Measurements from ENCODE around the gene FRAS1.
"Not testable (repeated sequence)": the region's sequence is repeated elsewhere in the genome, so short reads cannot be mapped to it uniquely, and the experiment has no call there.

The FRAS1 gene

GRCh38 chr4:78207541-78207940 is 150.4 kb downstream of the FRAS1 start:
- Histone ChIP-seq H3K4me2 (ENCODE audit: low read length) (no peak overlapping the region), H3K27me3 (ENCODE audit: control insufficient read depth, insufficient read depth, low read length) (peaks cover 8% of the 10 kb centered on the region), H3K36me3 (ENCODE audit: insufficient read depth, low read length) (no peaks in the 10 kb centered on the region), H3K9ac (ENCODE audit: low read depth, low read length) (no peak overlapping the region), H3K4me1 (ENCODE audit: control insufficient read depth, insufficient read depth, low read length) (no peaks in the 10 kb centered on the region), H3K9me3 (replicated peaks; ENCODE audit: low read length) (no peaks in the 10 kb centered on the region), H3K4me3 (ENCODE audit: low read length) (no peak overlapping the region)

GRCh38 chr4:78207951-78208350 is 150.8 kb downstream of the FRAS1 start:
- H3K36me3 ChIP-seq (ENCODE audit: insufficient read depth, low read length), result no peaks in the 10 kb centered on the region
- no peak overlapping the region for H3K9ac ChIP-seq (ENCODE audit: low read depth, low read length)
- H3K27me3 ChIP-seq (ENCODE audit: control insufficient read depth, insufficient read depth, low read length), result peaks cover 8% of the 10 kb centered on the region
- no peak overlapping the region for H3K4me3 ChIP-seq (ENCODE audit: low read length)
- no peak overlapping the region for H3K4me2 ChIP-seq (ENCODE audit: low read length)
- no peaks in the 10 kb centered on the region for H3K4me1 ChIP-seq (ENCODE audit: control insufficient read depth, insufficient read depth, low read length)
- H3K9me3 ChIP-seq (replicated peaks; ENCODE audit: low read length), result no peaks in the 10 kb centered on the region

GRCh38 chr4:78208896-78209295 is 151.8 kb downstream of the FRAS1 start:
- H3K4me3 ChIP-seq (ENCODE audit: low read length); H3K4me2 ChIP-seq (ENCODE audit: low read length); H3K36me3 ChIP-seq (ENCODE audit: insufficient read depth, low read length); H3K27me3 ChIP-seq (ENCODE audit: control insufficient read depth, insufficient read depth, low read length); H3K9me3 ChIP-seq (replicated peaks; ENCODE audit: low read length); H3K9ac ChIP-seq (ENCODE audit: low read depth, low read length); H3K4me1 ChIP-seq (ENCODE audit: control insufficient read depth, insufficient read depth, low read length): not testable (repeated sequence)

GRCh38 chr4:78210694-78211410 is 153.7 kb downstream of the FRAS1 start:
- H3K4me3 ChIP-seq (ENCODE audit: low read length), result no peak overlapping the region

GRCh38 chr4:78213218-78213617 is 156.1 kb downstream of the FRAS1 start:
- Histone ChIP-seq H3K27me3 (ENCODE audit: control insufficient read depth, insufficient read depth, low read length) (no peaks in the 10 kb centered on the region), H3K36me3 (ENCODE audit: insufficient read depth, low read length) (no peaks in the 10 kb centered on the region), H3K4me3 (ENCODE audit: low read length) (no peak overlapping the region), H3K9ac (ENCODE audit: low read depth, low read length) (no peak overlapping the region), H3K9me3 (replicated peaks; ENCODE audit: low read length) (no peaks in the 10 kb centered on the region), H3K4me1 (ENCODE audit: control insufficient read depth, insufficient read depth, low read length) (no peaks in the 10 kb centered on the region), H3K4me2 (ENCODE audit: low read length) (no peak overlapping the region)

More at GRCh38 chr4:78210694-78211410, 153.7 kb downstream of the FRAS1 start:
- peaks cover 8% of the 10 kb centered on the region for H3K27me3 ChIP-seq (ENCODE audit: control insufficient read depth, insufficient read depth, low read length)
- no peak overlapping the region for H3K4me2 ChIP-seq (ENCODE audit: low read length)
- no peaks in the 10 kb centered on the region for H3K4me1 ChIP-seq (ENCODE audit: control insufficient read depth, insufficient read depth, low read length)
- no peaks in the 10 kb centered on the region for H3K9me3 ChIP-seq (replicated peaks; ENCODE audit: low read length)
- no peaks in the 10 kb centered on the region for H3K36me3 ChIP-seq (ENCODE audit: insufficient read depth, low read length)
- H3K9ac ChIP-seq (ENCODE audit: low read depth, low read length), result no peak overlapping the region

- Histone ChIP-seq H3K9ac (ENCODE audit: low read depth, low read length) (no peak overlapping the region), H3K36me3 (ENCODE audit: insufficient read depth, low read length) (no peaks in the 10 kb centered on the region), H3K9me3 (replicated peaks; ENCODE audit: low read length) (no peaks in the 10 kb centered on the region), H3K4me1 (ENCODE audit: control insufficient read depth, insufficient read depth, low read length) (no peaks in the 10 kb centered on the region), H3K4me3 (ENCODE audit: low read length) (no peak overlapping the region), H3K27me3 (ENCODE audit: control insufficient read depth, insufficient read depth, low read length) (no peaks in the 10 kb centered on the region), H3K4me2 (ENCODE audit: low read length) (no peak overlapping the region)
These were observed 157.0 kb downstream of the FRAS1 start for GRCh38 chr4:78214078-78214477.

- H3K9ac ChIP-seq (ENCODE audit: low read depth, low read length), result no peak overlapping the region
- H3K9me3 ChIP-seq (replicated peaks; ENCODE audit: low read length), result no peaks in the 10 kb centered on the region
- H3K4me3 ChIP-seq (ENCODE audit: low read length), result no peak overlapping the region
- H3K4me1 ChIP-seq (ENCODE audit: control insufficient read depth, insufficient read depth, low read length), result no peaks in the 10 kb centered on the region
- H3K36me3 ChIP-seq (ENCODE audit: insufficient read depth, low read length), result no peaks in the 10 kb centered on the region
- no peak overlapping the region for H3K4me2 ChIP-seq (ENCODE audit: low read length)
- H3K27me3 ChIP-seq (ENCODE audit: control insufficient read depth, insufficient read depth, low read length), result no peaks in the 10 kb centered on the region
These were observed 160.4 kb downstream of the FRAS1 start for GRCh38 chr4:78217557-78217956.

- Histone ChIP-seq H3K27me3 (ENCODE audit: control insufficient read depth, insufficient read depth, low read length) (no peaks in the 10 kb centered on the region), H3K4me3 (ENCODE audit: low read length) (no peak overlapping the region), H3K4me1 (ENCODE audit: control insufficient read depth, insufficient read depth, low read length) (no peaks in the 10 kb centered on the region), H3K9ac (ENCODE audit: low read depth, low read length) (no peak overlapping the region), H3K9me3 (replicated peaks; ENCODE audit: low read length) (no peaks in the 10 kb centered on the region), H3K4me2 (ENCODE audit: low read length) (no peak overlapping the region), H3K36me3 (ENCODE audit: insufficient read depth, low read length) (no peaks in the 10 kb centered on the region)
These were observed 161.1 kb downstream of the FRAS1 start for GRCh38 chr4:78218260-78218659.

GRCh38 chr4:78219825-78220224 is 162.7 kb downstream of the FRAS1 start:
- Histone ChIP-seq H3K9ac (ENCODE audit: low read depth, low read length) (no peak overlapping the region), H3K9me3 (replicated peaks; ENCODE audit: low read length) (no peaks in the 10 kb centered on the region), H3K36me3 (ENCODE audit: insufficient read depth, low read length) (no peaks in the 10 kb centered on the region), H3K27me3 (ENCODE audit: control insufficient read depth, insufficient read depth, low read length) (no peaks in the 10 kb centered on the region), H3K4me1 (ENCODE audit: control insufficient read depth, insufficient read depth, low read length) (no peaks in the 10 kb centered on the region), H3K4me2 (ENCODE audit: low read length) (no peak overlapping the region), H3K4me3 (ENCODE audit: low read length) (no peak overlapping the region)

- Histone ChIP-seq H3K36me3 (ENCODE audit: insufficient read depth, low read length) (no peaks in the 10 kb centered on the region), H3K9ac (ENCODE audit: low read depth, low read length) (no peak overlapping the region), H3K4me2 (ENCODE audit: low read length) (no peak overlapping the region), H3K4me1 (ENCODE audit: control insufficient read depth, insufficient read depth, low read length) (no peaks in the 10 kb centered on the region), H3K27me3 (ENCODE audit: control insufficient read depth, insufficient read depth, low read length) (no peaks in the 10 kb centered on the region), H3K9me3 (replicated peaks; ENCODE audit: low read length) (no peaks in the 10 kb centered on the region), H3K4me3 (ENCODE audit: low read length) (no peak overlapping the region)
These were observed 163.2 kb downstream of the FRAS1 start for GRCh38 chr4:78220283-78220682.

GRCh38 chr4:78222575-78223186 is 165.6 kb downstream of the FRAS1 start:
- H3K4me1 ChIP-seq (ENCODE audit: control insufficient read depth, insufficient read depth, low read length), result no peaks in the 10 kb centered on the region
- H3K36me3 ChIP-seq (ENCODE audit: insufficient read depth, low read length), result no peaks in the 10 kb centered on the region
- no peak overlapping the region for H3K9ac ChIP-seq (ENCODE audit: low read depth, low read length)
- no peaks in the 10 kb centered on the region for H3K9me3 ChIP-seq (replicated peaks; ENCODE audit: low read length)
- H3K4me3 ChIP-seq (ENCODE audit: low read length), result no peak overlapping the region
- H3K4me2 ChIP-seq (ENCODE audit: low read length), result no peak overlapping the region
- no peaks in the 10 kb centered on the region for H3K27me3 ChIP-seq (ENCODE audit: control insufficient read depth, insufficient read depth, low read length)

GRCh38 chr4:78225236-78225635 is 168.1 kb downstream of the FRAS1 start:
- H3K9ac ChIP-seq (ENCODE audit: low read depth, low read length), result no peak overlapping the region
- no peak overlapping the region for H3K4me2 ChIP-seq (ENCODE audit: low read length)
- H3K4me1 ChIP-seq (ENCODE audit: control insufficient read depth, insufficient read depth, low read length), result no peaks in the 10 kb centered on the region

More at GRCh38 chr4:78225236-78225635, 168.1 kb downstream of the FRAS1 start:
- H3K4me3 ChIP-seq (ENCODE audit: low read length), result no peak overlapping the region
- H3K27me3 ChIP-seq (ENCODE audit: control insufficient read depth, insufficient read depth, low read length), result no peaks in the 10 kb centered on the region
- H3K36me3 ChIP-seq (ENCODE audit: insufficient read depth, low read length), result no peaks in the 10 kb centered on the region
- no peaks in the 10 kb centered on the region for H3K9me3 ChIP-seq (replicated peaks; ENCODE audit: low read length)

Data from skeletal muscle satellite cell (primary cell).